HG03060 (cell line): ENCODE data around the gene AQP12A.
"Not testable (repeated sequence)": the region's sequence is repeated elsewhere in the genome, so short reads cannot be mapped to it uniquely, and the experiment has no call there.

ENCODE experiments used
- ATAC-seq: cut with Tn5 transposase; IDR thresholded peaks from one replicate; pipeline ENCODE4 v1.9.1; 2021; ENCODE audit warnings: low read depth, moderate number of reproducible peaks; ENCODE audit not compliant: unreplicated experiment

Gene AQP12A

DNA sequence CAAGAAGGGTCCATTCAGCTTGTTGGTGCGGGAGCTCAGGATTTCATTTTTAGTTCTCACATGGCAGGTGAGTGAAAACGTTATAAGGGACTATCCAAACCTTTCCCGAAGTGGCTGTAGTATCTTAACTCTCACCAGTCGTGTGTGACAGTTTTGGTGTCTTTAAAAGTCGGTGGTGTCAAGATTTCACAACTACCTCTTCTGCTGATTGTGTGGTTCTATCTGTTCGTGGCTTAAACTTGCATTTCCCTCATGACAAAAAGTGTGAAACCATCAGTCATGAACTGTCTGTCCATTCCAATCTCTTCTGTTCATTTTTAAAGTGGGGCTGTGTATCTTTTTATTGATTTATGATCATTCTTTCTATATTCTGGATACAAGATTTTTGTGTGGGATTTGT lies 5.2 kb upstream of the AQP12A start:
- ATAC-seq = no peak

DNA sequence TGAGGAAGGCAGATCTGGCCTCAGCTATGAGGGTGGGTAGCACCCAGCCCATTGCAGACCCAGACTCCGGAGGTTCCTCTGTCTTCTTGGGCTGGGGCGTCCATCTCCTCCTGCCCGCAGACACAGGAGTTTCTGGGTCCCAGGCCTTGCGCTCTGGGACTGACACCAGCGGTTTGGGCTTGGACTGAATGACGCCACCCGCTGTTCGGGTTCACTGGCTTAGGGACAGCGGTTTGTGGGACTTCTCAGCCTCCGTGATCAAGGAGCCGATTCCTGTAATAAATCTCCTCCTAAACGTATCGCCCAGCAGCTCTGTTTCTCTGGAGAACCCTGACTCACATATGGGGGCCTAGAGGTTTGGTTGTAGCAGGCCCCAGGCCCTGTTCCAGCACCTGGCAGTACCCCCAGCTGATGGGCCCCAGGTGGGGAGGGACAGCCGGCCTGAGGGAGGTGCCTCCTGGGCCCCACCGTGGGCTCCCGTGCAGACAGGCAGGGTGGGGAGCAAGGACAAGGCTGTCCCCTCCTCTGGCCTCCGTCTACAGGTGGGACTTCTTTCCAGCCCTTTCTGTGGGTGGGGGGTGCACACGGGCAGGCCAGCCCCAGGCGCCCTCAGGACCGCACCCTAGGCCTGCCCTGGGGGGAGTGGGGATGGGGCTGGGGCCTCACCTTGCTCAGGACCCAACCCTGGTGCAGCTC lies 4.5 kb upstream of the AQP12A start:
- ATAC-seq = no peak

DNA sequence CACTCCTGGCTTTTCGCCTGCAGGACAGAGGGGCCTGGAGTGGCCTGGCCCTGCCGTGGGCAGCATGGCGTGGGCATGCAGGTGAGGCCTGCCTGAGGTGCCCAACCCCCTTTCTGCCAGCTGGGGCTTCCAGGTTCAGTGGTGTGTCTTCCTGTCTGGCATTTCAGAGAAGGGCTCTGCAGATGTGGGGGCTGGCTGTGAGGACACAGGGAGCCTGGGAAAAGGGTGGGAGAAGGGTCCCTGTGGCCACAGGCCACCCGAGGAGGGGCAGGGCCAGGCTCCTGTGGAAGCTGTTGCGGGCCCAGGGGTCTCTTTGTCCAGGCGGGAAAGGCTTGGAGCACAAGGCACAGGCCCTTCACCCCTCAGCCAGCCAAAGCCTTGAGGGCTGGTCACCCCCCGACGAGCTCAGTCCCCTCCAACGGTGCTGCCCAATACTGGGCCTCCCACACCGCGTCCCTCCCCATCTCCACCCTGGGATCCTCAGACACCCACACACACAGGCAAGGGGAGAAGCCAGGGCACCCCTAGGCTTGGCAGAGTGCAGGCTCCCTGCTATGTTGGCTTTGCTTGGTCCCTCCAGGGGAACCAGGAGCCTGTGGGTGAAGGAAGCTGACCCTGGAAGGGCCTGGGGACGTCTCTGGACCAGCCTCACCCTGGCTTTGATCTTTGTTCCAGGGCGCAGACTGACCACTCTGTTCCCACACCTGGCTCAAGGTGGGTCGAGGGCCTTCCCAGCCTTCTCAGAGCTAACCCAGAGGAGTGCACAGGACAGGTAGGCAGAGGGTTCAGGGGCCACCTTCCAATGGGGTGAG lies 3.7 kb upstream of the AQP12A start:
- no peak for ATAC-seq

DNA sequence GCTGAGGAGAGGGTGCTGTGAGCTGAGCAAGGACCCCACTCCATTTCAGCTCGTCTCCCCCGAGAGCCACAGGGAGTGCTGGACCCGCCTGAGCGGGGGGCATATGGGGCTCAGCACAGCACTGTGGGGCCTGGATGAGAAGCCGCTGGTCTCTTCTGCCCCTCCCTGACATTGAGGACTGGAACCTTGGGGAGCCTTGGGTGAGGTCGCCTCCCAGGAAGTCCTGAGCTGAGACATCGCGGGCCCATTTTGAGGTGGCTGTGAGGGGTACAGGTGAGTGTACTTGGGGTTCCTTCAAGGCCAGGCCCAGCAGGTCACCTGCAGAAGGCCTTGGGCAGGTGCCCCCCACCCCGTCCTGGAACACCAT lies 3.1 kb upstream of the AQP12A start:
- ATAC-seq = no peak

DNA sequence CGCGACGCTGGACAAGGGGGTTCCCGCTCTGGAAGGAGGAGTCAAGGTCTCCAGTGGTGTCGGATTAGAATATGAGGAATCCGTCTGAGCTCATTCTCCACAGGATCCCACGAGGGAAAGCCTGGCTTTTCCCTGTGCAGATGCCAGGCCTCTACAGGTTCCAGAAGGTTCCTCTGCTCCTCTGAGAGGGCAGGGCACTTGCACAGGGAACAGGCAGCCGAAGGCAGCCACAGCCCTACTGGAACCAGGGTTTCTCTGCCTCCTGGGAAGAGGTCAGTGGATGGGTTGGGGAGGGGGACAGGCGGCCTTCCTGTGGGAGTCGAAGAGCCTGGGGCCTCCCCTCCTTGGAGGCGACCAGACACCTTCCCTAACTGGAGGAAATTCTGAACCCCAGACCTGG lies 1.7 kb upstream of the AQP12A start:
- no peak for ATAC-seq

DNA sequence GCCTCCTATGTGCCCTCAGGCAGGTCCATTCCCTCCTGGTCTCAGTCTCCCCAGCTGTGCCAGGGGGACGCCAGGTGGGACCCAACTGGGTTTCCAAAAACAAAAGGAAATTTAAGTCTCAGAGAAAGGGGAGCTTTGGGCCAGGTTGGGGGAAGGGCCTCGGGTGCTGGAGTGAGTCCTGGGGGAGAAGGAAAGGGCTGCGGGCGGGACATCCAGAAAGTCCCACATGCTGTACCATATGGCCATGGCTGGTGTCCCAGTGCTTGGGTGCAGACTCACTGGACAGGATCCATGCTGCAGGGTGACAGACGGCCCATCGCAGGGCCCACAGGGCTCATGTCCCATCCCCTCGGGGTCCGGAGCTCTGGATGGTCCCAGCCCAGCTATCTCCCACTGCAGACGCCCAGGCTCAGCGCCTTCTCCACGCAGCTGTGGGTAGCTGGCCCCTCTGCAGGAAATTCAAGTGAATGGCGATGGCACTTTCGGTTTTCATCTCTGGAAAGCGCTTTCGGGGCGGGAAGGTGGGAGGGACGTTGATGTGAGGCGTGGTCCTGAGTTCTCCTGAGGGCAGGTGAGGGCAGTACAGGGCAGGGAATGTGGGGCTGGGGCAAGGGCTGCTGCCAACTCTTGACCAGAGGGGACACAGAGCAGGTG lies 1.1 kb upstream of the AQP12A start:
- not testable (repeated sequence) for ATAC-seq

DNA sequence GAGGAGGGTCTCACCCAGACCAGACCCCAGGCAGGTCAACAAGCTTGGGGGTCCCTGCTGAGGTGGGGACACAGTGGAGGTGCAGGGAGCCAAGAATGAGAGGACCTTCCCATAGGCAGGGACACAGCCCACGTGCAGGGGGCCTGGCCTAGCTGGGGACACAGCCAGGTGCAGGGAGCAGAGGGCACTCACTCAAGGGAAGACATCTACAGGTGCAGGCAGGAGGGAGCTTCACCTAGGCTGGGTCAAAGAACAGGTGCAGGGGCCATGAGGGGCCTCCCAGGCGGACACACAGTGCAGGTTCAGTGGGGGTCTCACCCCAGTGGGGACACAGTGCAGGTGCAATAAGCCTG lies 615 bp upstream of the AQP12A start:
- ATAC-seq = not testable (repeated sequence)

DNA sequence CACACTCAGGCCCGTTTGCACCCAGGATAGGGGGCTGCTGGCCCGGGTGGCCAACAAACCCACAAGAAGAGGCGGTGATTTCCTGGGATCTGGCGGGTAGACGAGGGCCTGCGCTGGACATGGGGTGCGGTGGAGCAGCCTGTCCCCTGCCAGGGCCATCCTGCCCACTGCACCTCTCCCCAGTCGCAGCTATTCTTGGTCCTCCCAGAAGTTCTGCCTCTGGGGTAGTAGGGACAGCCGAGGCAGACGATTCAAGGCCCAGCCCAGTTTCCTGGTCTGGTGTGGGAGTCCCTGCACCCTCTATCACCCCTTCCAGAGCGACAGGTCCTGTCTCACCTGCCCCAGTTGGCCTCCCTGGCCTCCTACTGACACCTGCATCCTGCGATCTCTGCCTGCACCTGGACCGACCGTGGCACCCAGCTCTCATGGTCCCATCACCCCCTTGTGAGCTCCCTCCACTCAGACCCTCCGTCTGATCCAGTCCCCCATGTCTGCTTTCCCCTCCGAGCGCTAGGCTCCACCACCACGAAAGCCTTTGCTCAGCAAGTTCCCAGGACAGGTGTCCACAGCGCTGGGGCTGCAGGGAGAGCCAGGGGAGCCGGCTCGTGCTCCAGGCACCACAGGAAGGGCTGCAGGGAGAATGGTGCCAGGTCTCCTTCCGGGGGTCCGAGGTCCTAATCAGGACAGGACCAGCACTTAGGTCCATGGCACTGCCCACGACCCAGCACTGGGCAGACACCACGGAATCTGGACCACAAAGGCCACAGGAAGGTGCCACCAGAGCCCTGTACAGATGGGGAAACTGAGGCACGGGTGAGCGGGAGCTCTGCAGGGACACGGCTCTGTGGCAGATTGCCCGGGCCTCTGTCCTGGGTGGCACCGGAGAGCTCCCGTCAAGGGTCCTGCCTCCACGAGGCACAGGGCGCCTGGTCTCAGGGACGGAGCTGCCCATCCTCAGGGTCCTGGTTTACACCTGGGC lies 1.2 kb downstream of the AQP12A start:
- not testable (repeated sequence) for ATAC-seq

DNA sequence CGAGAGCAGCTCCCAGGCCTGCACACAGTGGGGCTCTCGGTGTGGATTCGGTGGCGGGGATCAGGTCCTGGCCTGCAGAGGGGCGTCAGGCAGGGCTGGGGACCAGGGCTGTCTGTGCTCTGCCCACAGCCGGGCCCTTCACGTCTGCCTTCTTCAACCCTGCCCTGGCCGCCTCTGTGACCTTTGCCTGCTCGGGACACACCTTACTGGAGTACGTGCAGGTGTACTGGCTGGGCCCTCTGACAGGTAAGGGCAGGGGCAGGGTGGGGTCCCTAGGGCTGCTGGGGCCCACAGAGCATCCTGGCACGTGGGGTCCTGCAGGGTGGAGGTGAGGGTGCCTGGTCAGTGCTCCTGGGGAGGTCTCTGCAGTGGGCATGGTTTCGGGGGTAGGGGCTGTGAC lies 2.6 kb downstream of the AQP12A start:
- not testable (repeated sequence) for ATAC-seq

DNA sequence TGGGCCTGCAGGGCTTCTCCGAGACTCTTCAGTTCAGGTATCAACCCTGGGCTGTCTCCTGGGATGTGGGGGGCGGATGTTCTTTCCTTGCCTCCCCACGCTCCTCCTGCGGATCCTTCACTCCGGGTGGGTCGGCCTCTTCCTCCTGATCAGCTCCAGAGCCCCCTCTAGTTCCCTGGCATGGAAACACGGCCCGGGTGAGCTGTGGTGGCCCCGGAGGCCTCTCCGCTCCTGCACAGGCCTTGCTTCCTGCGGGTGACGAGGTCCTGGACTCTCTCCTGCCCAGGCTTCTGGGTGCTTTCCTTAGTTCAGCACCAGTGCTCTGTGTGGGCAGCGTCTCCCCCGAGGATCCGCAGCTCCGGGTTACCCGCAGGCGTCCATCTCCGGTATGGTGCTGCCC lies 3.9 kb downstream of the AQP12A start:
- ATAC-seq = not testable (repeated sequence)

DNA sequence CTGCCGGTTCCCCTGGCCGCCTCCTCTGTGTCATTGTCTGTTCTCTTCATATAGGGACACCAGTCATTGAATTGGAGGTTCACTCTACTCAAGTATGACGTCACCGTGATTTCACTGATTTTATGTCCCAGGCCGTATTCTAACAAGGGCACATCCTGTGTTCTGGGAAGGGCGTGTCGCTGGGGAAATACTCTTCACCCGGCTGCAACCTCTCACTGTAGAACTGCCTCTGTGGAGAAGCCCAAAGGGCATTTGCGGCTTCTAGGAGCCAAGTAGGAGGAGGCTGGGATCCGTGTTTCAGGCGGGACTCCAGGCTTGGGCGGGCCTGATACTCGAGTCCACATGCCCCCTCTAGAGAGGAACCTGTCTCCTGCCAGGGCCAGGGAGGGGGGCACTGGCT lies 4.8 kb downstream of the AQP12A start:
- not testable (repeated sequence) for ATAC-seq

DNA sequence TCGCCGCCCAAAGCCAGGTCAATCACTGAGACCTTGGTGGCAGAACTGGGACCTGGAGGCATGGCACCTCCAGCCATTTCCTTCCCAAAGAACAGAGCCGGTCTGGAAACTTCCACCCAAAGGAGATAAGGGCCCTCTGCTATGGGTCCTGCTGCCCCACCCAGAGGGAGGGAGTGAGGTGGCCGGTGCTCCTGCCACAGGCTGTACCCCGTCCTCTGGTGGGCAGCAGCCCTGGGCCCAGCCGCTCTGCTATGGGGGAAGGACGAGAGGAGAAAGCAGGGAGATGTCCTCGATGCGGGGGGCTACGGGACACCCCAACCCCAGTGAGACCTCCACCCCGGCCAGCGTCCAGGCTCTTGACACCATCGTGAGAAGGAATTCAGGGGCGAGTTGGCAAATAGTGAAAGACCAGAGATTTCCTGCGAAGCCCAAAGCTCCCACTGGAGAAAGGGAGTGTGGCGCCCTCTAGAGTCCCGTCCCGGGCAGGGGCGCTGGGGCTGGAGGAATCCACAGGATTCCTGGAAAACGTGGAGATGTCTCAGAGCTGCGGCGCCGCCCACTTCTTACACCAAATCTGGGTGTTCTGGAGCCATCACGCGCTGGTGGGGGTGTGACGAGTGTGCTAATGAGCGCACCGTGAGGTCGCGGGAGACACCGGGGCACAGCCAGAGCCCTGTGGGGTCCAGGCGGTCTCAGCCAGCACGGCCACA lies 7.3 kb downstream of the AQP12A start:
- not testable (repeated sequence) for ATAC-seq

DNA sequence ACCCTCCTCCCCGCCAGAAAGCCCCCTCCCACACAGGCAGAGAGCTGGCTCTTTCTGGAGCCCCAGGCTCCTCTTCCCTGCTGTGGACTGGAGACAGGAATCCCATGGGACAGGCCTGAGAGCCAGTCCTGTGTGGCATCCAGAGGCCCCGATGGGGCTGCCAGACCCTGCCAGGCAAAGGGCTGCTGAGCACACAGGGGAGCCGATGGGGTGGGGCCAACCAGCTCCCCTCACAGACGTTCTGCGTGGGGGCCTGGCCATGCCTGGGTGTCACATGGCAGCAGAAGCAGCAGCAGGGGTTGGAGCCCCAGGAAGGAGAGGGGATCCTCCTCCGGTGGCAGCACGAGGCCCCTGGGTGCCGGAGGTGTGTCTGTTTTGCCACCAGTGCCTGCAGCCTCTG lies 8.2 kb downstream of the AQP12A start:
- ATAC-seq = not testable (repeated sequence)

DNA sequence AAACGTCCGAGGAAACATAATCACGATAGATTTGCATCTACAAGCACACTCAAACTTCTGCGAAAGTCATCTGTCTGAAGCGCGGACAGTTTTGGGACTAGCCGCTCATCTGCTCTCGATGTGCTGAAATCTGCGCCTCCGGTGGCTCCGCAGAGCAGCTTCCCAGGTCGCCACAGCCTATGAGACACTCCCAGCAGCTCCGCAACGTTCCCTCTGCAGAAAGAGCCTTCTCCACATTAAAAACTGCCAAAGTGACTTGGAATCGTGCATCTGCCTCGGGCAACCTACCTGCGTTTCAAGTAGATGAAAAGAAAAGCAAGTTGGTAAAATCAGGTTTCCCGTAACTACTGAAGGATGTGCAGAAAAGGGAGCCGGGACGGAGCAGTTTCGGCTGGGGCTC lies 8.9 kb downstream of the AQP12A start:
- not testable (repeated sequence) for ATAC-seq

DNA sequence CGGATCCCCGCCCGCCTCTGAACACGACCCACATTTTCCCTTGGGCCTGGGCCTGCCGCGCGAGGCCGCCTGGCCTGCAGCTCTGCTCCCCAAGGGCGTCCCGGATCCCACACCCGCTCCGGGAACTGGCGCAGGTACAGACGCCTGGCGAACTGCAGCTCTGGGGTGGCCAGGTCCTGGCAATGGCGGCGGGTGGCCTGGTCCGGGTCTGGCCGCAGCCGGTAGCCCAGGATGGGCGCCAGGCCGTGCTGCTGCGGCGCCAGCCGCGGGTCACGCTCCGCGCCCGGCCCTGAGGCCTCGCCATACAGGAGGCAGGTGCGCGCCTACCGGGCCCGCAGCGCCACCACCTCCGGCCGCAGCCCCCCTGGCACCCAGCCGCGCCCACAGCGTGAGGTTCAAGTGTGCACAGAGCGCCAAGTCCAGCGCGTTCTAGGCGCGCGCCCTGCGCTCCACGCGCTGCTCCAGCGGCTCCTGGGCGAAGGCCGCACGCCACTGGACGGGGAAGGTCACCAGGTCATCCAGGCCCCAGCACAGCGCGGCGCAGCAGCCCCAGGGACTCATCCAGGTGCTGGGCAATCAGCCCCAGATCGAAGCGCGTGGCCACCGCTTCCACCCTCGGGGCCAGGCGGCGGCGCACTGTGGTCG lies 9.5 kb downstream of the AQP12A start:
- ATAC-seq = no peak

DNA sequence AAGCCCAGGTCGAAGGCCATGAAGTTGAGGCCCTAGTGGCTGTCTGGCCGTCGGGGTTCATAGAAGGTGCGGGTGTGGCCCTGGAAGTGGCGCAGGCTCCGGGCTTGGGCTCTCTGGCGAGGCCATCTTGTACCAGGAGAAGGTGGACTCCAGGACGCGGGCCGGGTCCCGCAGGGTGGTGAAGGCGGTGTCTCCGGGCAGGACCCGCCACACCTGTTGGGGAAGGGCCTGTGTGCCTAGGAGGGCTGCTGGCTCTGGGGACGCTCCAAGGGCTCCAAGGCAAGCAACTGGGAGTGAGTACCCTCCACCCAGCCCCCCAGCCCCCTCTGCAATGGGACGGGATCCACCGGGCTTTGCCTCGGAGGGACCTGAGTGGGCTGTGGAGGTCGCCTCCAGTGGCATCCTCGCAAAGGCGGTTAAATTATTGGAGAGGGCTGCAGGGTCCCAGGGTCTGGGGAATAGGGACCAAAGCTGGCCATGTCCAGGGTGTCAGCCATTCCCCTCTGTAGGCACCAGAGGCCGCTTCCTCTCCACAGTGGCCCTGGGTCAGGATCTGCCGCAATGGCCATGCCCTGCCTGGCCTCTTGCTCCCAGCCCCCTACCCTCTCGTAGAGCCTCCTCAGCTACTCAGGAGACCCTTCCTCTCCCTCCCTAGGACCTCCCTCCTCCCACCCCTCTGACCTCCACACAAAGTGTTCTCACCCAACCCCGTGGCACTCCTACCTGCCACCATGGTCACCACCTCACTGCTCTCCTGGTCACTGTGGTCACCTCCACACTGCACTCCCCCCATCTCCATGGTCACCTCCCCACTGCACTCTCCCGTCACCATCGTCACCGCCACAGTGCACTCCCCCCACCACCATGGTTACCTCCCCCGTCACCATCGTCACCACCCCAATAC lies 10.3 kb downstream of the AQP12A start:
- ATAC-seq = no peak

DNA sequence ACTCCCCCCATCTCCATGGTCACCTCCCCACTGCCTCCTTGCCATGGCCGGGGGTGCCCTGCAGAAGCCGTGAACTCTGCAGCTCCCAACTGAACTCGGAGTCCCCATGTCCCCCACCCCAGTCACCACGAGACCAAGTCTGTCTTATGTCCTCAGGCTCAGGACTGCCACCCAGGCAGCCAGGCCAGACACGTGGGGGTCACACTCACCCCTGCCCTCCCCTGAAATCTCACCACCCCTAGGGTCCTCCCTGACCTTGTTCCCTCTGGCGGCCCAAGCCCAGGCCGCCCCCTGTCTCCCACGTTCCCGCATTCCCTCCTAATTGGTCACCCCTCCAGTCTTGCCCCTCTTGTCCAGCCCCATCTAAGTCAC lies 11.0 kb downstream of the AQP12A start:
- no peak for ATAC-seq
